Spleen (tissue), 7 donors: Measurements from ENCODE around the gene DDRGK1.

Source experiments
- CTCF ChIP-seq, 11 experiments: fragments of 200-600 bp in 7 of 11; fragments of 450-650 bp in 4 of 11; sonication (generic) in 4 of 11; IDR thresholded peaks in 8 of 11; conservative IDR thresholded peaks in 3 of 11; 1 replicate in 7 of 11; 2 replicates in 4 of 11; pipeline versions ENCODE4 v1.4.0 to v1.8.0; 2016 to 2021; ENCODE audit warnings: antibody characterized with exemption in 11 of 11, inconsistent platforms in 4 of 11, mild to moderate bottlenecking in 1 of 11
- POLR2A ChIP-seq, 3 donors: fragments of 450-650 bp; IDR thresholded peaks; one replicate each; pipeline ENCODE4 v1.5.1; 2017; ENCODE audit warnings: antibody characterized with exemption in 3 of 3, mild to moderate bottlenecking in 1 of 3
- donor health status: DM: no; HTN: no; CAD: no; lungs with moderate emphysema.
- donor health status: DM: no; HTN: no; CAD: no.
- donor health status: DM: no; HTN: no; CAD: no.

- TF ChIP-seq CTCF (IDR thresholded peaks at IDR 0.05 in 8 of 11, conservative IDR thresholded peaks at IDR 0.05 in 3 of 11), result no peak
- no peak for TF ChIP-seq POLR2A (IDR thresholded peaks at IDR 0.05)
These were observed 42.3 kb downstream of the DDRGK1 start for GRCh38 chr20:3162080-3162611.
